ENCODE results near the gene CD59. TPM values are rescaled to one million over a fixed set of nuclear protein-coding genes. Genes with fewer than 3 reads are reported as not detected.
A peak's percentile ranks its signal among the peaks of the same experiment; 100 is the strongest.

Gene CD59
- total and polyA plus RNA-seq, 2 of the 13 experiments (the other 11 are each of a cell fraction or from before 2014, with no cell fraction given): 127 to 289 TPM

GRCh38 chr11:33700502-33701271 is 35.5 kb downstream of the CD59 start, which contains the start of gene C11orf91 (continued):
- TF ChIP-seq TFDP1 (CRISPR knock-in tag; IDR thresholded peaks at IDR 0.05; ENCODE audit: borderline replicate concordance) (0 out of 2 replicates have a peak, but pooled peaks have one; percentile 2), SNAPC2 (CRISPR knock-in tag; IDR thresholded peaks at IDR 0.05) (0 out of 2 replicates have a peak, but pooled peaks have one; percentile 28), XRCC5 (optimal IDR thresholded peaks at IDR 0.05; ENCODE audit: low read length) (no peak), NKX3-1 (CRISPR knock-in tag; IDR thresholded peaks at IDR 0.05) (no peak), PLSCR1 (CRISPR knock-in tag; IDR thresholded peaks at IDR 0.05; ENCODE audit: borderline replicate concordance) (no peak), IKZF4 (CRISPR knock-in tag; IDR thresholded peaks at IDR 0.05; ENCODE audit: borderline replicate concordance, low read depth, not compliant biosample characterization) (no peak), LCORL (IDR thresholded peaks at IDR 0.05) (no peak), LCORL (CRISPR knock-in tag; IDR thresholded peaks at IDR 0.05) (peak; percentile 70; the same call in 1 of the 2 replicates), THRA (CRISPR knock-in tag; IDR thresholded peaks at IDR 0.05; ENCODE audit: borderline replicate concordance) (peak; percentile 60; the same call in 1 of the 2 replicates), ZBTB39 (CRISPR knock-in tag; IDR thresholded peaks at IDR 0.05) (no peak), ZNF704 (CRISPR knock-in tag; IDR thresholded peaks at IDR 0.05; ENCODE audit: borderline replicate concordance) (no peak), ZNF609 (CRISPR knock-in tag; IDR thresholded peaks at IDR 0.05; ENCODE audit: borderline replicate concordance) (no peak), ARNT2 (CRISPR knock-in tag; IDR thresholded peaks at IDR 0.05; ENCODE audit: low read depth) (peak; percentile 69; the same call in 1 of the 2 replicates), ZBTB2 (CRISPR knock-in tag; IDR thresholded peaks at IDR 0.05; ENCODE audit: low read depth) (no peak)

Data from HepG2 (cell line).